ENCODE data around the gene SNCB. TPM values are rescaled to one million over a fixed set of nuclear protein-coding genes. Genes with fewer than 3 reads are reported as not detected.
A peak's percentile ranks its signal among the peaks of the same experiment; 100 is the strongest.

SNCB gene
- total and polyA plus RNA-seq, 7 experiments from 2014 or later = not detected

GRCh38 chr5:176618783-176619182, 11.6 kb downstream of the SNCB start:
- H3K4me1 ChIP-seq (ENCODE audit: control insufficient read depth in 2 of 2, insufficient read depth in 2 of 2, low read length in 2 of 2) = peaks cover 0 to 14% of the 10 kb centered on the region in 2 donors
- H3K9me3 Mint-ChIP-seq = peaks cover 0 to 2% (median 0%) of the 10 kb centered on the region in 11 donors
- H3K4me1 Mint-ChIP-seq = peaks cover 8 to 23% (median 14%) of the 10 kb centered on the region in 7 donors
- H3K4me3 Mint-ChIP-seq = peak overlapping the region; percentile 38 to 80 (median 60)
- peaks cover 4 to 8% of the 10 kb centered on the region in 2 donors for H3K27me3 ChIP-seq (ENCODE audit: control insufficient read depth in 2 of 2, insufficient read depth in 2 of 2, low read length in 2 of 2)
- CTCF ChIA-PET = interaction anchor here (1.0 kb wide), 1 partner anchor 42 kb away, joined by 3 read pairs; no protein-coding TSS in a partner anchor
- ATAC-seq (no peak), DNase-seq (no peak)
- H3K4me3 ChIP-seq (ENCODE audit: low read length) = no peak overlapping the region
- intact Hi-C loops (cut with micrococcal nuclease) = loop anchor here (1.0 to 2.0 kb wide), 5 partner anchors 8 to 889 kb away; partner anchors contain the start of genes GPRIN1 (in 1 of the 2) and TSPAN17 (in 1 of the 2)
- no peak overlapping the region for H3K27ac Mint-ChIP-seq
- H3K9me3 ChIP-seq (ENCODE audit: control insufficient read depth in 2 of 3, low read length in 3 of 3) = no peaks in the 10 kb centered on the region
- H3K36me3 ChIP-seq (ENCODE audit: control insufficient read depth in 2 of 3, insufficient read depth in 3 of 3, low read length in 3 of 3) = no peaks in the 10 kb centered on the region
- no peak overlapping the region for H3K27ac ChIP-seq (ENCODE audit: low read depth, low read length)
- H3K27me3 Mint-ChIP-seq = peaks cover 46 to 85% (median 51%) of the 10 kb centered on the region in 5 donors
- POLR2A ChIA-PET = no interaction called here
- peaks cover 0 to 10% (median 4%) of the 10 kb centered on the region in 5 donors for H3K36me3 Mint-ChIP-seq

- Mint-ChIP-seq H3K4me3 (peak overlapping the region in 1 of 10 donors; percentile 30), H3K9me3 (peaks cover 0 to 4% (median 0%) of the 10 kb centered on the region in 11 donors), H3K4me1 (peaks cover 8 to 23% (median 14%) of the 10 kb centered on the region in 7 donors), H3K27me3 (peaks cover 53 to 93% (median 60%) of the 10 kb centered on the region in 5 donors), H3K36me3 (peaks cover 0 to 14% (median 4%) of the 10 kb centered on the region in 5 donors), H3K27ac (no peak overlapping the region)
- Histone ChIP-seq H3K4me1 (ENCODE audit: control insufficient read depth in 2 of 2, insufficient read depth in 2 of 2, low read length in 2 of 2) (peaks cover 0 to 14% of the 10 kb centered on the region in 2 donors), H3K9me3 (ENCODE audit: control insufficient read depth in 2 of 3, low read length in 3 of 3) (no peaks in the 10 kb centered on the region), H3K4me3 (ENCODE audit: low read length) (no peak overlapping the region), H3K27me3 (ENCODE audit: control insufficient read depth in 2 of 2, insufficient read depth in 2 of 2, low read length in 2 of 2) (peaks cover 4 to 8% of the 10 kb centered on the region in 2 donors), H3K36me3 (ENCODE audit: control insufficient read depth in 2 of 3, insufficient read depth in 3 of 3, low read length in 3 of 3) (no peaks in the 10 kb centered on the region), H3K27ac (ENCODE audit: low read depth, low read length) (no peak overlapping the region)
- intact Hi-C loops (cut with micrococcal nuclease) = no loop called here
- ChIA-PET CTCF (no interaction called here), POLR2A (no interaction called here)
- DNase-seq (no peak), ATAC-seq (no peak)
These were observed 13.8 kb downstream of the SNCB start for GRCh38 chr5:176616511-176616910.

GRCh38 chr5:176614805-176615478, 15.4 kb downstream of the SNCB start:
- no peak for ATAC-seq
- Histone ChIP-seq H3K9me3 (ENCODE audit: control insufficient read depth in 2 of 3, low read length in 3 of 3) (no peaks in the 10 kb centered on the region), H3K4me3 (ENCODE audit: low read length) (no peak overlapping the region), H3K27ac (ENCODE audit: low read depth, low read length) (no peak overlapping the region), H3K36me3 (ENCODE audit: control insufficient read depth in 2 of 3, insufficient read depth in 3 of 3, low read length in 3 of 3) (no peaks in the 10 kb centered on the region), H3K4me1 (ENCODE audit: control insufficient read depth in 2 of 2, insufficient read depth in 2 of 2, low read length in 2 of 2) (peaks cover 3 to 12% of the 10 kb centered on the region in 2 donors), H3K27me3 (ENCODE audit: control insufficient read depth in 2 of 2, insufficient read depth in 2 of 2, low read length in 2 of 2) (peaks cover 7 to 11% of the 10 kb centered on the region in 2 donors)
- Mint-ChIP-seq H3K9me3 (peaks cover 0 to 5% (median 0%) of the 10 kb centered on the region in 11 donors), H3K4me3 (no peak overlapping the region), H3K36me3 (peaks cover 0 to 16% (median 0%) of the 10 kb centered on the region in 5 donors), H3K27me3 (peaks cover 47 to 83% (median 57%) of the 10 kb centered on the region in 5 donors), H3K27ac (no peak overlapping the region), H3K4me1 (peaks cover 0 to 23% (median 12%) of the 10 kb centered on the region in 7 donors)
- intact Hi-C loops (cut with micrococcal nuclease) = no loop called here
- POLR2A ChIA-PET = no interaction called here
- CTCF ChIA-PET = interaction anchor here (0.7 kb wide), 1 partner anchor 836 kb away, joined by 8 read pairs; no protein-coding TSS in a partner anchor
- no peak for DNase-seq

- no peak overlapping the region for H3K4me3 Mint-ChIP-seq
- ChIA-PET CTCF (no interaction called here), POLR2A (no interaction called here)
- no peaks in the 10 kb centered on the region for H3K9me3 ChIP-seq (ENCODE audit: control insufficient read depth in 2 of 3, low read length in 3 of 3)
- DNase-seq = no peak
- no peak overlapping the region for H3K27ac ChIP-seq (ENCODE audit: low read depth, low read length)
- H3K4me3 ChIP-seq (ENCODE audit: low read length) = no peak overlapping the region
- ATAC-seq = no peak
- H3K27me3 Mint-ChIP-seq = peaks cover 46 to 70% (median 53%) of the 10 kb centered on the region in 5 donors
- H3K27ac Mint-ChIP-seq = no peak overlapping the region
- peaks cover 0 to 14% (median 3%) of the 10 kb centered on the region in 5 donors for H3K36me3 Mint-ChIP-seq
- intact Hi-C loops (cut with micrococcal nuclease) = no loop called here
- peaks cover 0 to 7% (median 0%) of the 10 kb centered on the region in 11 donors for H3K9me3 Mint-ChIP-seq
- peaks cover 3 to 5% of the 10 kb centered on the region in 2 donors for H3K27me3 ChIP-seq (ENCODE audit: control insufficient read depth in 2 of 2, insufficient read depth in 2 of 2, low read length in 2 of 2)
- H3K36me3 ChIP-seq (ENCODE audit: control insufficient read depth in 2 of 3, insufficient read depth in 3 of 3, low read length in 3 of 3) = no peaks in the 10 kb centered on the region
- H3K4me1 Mint-ChIP-seq = peaks cover 4 to 17% (median 12%) of the 10 kb centered on the region in 7 donors
- H3K4me1 ChIP-seq (ENCODE audit: control insufficient read depth in 2 of 2, insufficient read depth in 2 of 2, low read length in 2 of 2) = peaks cover 3 to 4% of the 10 kb centered on the region in 2 donors
These were observed 17.5 kb downstream of the SNCB start for GRCh38 chr5:176612855-176613254.

- H3K36me3 Mint-ChIP-seq = peaks cover 0 to 9% (median 0%) of the 10 kb centered on the region in 5 donors
- peaks cover 3 to 4% of the 10 kb centered on the region in 2 donors for H3K4me1 ChIP-seq (ENCODE audit: control insufficient read depth in 2 of 2, insufficient read depth in 2 of 2, low read length in 2 of 2)
- H3K36me3 ChIP-seq (ENCODE audit: control insufficient read depth in 2 of 3, insufficient read depth in 3 of 3, low read length in 3 of 3) = no peaks in the 10 kb centered on the region
- POLR2A ChIA-PET = no interaction called here
- H3K27me3 Mint-ChIP-seq = peaks cover 37 to 65% (median 44%) of the 10 kb centered on the region in 5 donors
- H3K27ac ChIP-seq (ENCODE audit: low read depth, low read length) = no peak overlapping the region
- peak overlapping the region in 1 of 9 donors; percentile 12 for H3K27ac Mint-ChIP-seq
- H3K4me1 Mint-ChIP-seq = peaks cover 4 to 17% (median 12%) of the 10 kb centered on the region in 7 donors
- DNase-seq (no peak), ATAC-seq (no peak)
- H3K9me3 Mint-ChIP-seq = peaks cover 0 to 7% (median 0%) of the 10 kb centered on the region in 11 donors
- intact Hi-C loops (cut with micrococcal nuclease) = no loop called here
- H3K27me3 ChIP-seq (ENCODE audit: control insufficient read depth in 2 of 2, insufficient read depth in 2 of 2, low read length in 2 of 2) = peaks cover 3 to 5% of the 10 kb centered on the region in 2 donors
- CTCF ChIA-PET = no interaction called here
- no peaks in the 10 kb centered on the region for H3K9me3 ChIP-seq (ENCODE audit: control insufficient read depth in 2 of 3, low read length in 3 of 3)
- H3K4me3 Mint-ChIP-seq = peak overlapping the region in 3 of 10 donors; percentile 15 to 73 (median 26)
- no peak overlapping the region for H3K4me3 ChIP-seq (ENCODE audit: low read length)
These were observed 18.3 kb downstream of the SNCB start for GRCh38 chr5:176612008-176612407.

- H3K36me3 ChIP-seq (ENCODE audit: control insufficient read depth in 2 of 3, insufficient read depth in 3 of 3, low read length in 3 of 3) = no peaks in the 10 kb centered on the region
- peaks cover 3 to 5% of the 10 kb centered on the region in 2 donors for H3K27me3 ChIP-seq (ENCODE audit: control insufficient read depth in 2 of 2, insufficient read depth in 2 of 2, low read length in 2 of 2)
- peak overlapping the region in 2 of 9 donors; percentile 12 to 26 for H3K27ac Mint-ChIP-seq
- CTCF ChIA-PET = interaction anchor here (0.6 kb wide), 1 partner anchor 743 kb away, joined by 3 read pairs; no protein-coding TSS in a partner anchor
- H3K4me1 Mint-ChIP-seq = peaks cover 4 to 17% (median 12%) of the 10 kb centered on the region in 7 donors
- H3K4me1 ChIP-seq (ENCODE audit: control insufficient read depth in 2 of 2, insufficient read depth in 2 of 2, low read length in 2 of 2) = peaks cover 3 to 4% of the 10 kb centered on the region in 2 donors
- H3K27me3 Mint-ChIP-seq = peaks cover 31 to 59% (median 40%) of the 10 kb centered on the region in 5 donors
- no peak overlapping the region for H3K4me3 ChIP-seq (ENCODE audit: low read length)
- H3K9me3 Mint-ChIP-seq = peaks cover 0 to 7% (median 0%) of the 10 kb centered on the region in 11 donors
- DNase-seq (peak in 8 of 9 donors; percentile 24 to 69 (median 52)), ATAC-seq (no peak)
- POLR2A ChIA-PET = no interaction called here
- no peaks in the 10 kb centered on the region for H3K9me3 ChIP-seq (ENCODE audit: control insufficient read depth in 2 of 3, low read length in 3 of 3)
- H3K4me3 Mint-ChIP-seq = peak overlapping the region in 4 of 10 donors; percentile 22 to 73 (median 26)
- peaks cover 0 to 9% (median 0%) of the 10 kb centered on the region in 5 donors for H3K36me3 Mint-ChIP-seq
- H3K27ac ChIP-seq (ENCODE audit: low read depth, low read length) = no peak overlapping the region
- intact Hi-C loops (cut with micrococcal nuclease) = loop anchor here (2.0 kb wide), 1 partner anchor 35 kb away; the partner anchor contains the start of gene TSPAN17 (in 2 of the 2)
These were observed 18.9 kb downstream of the SNCB start for GRCh38 chr5:176611435-176611834.

Measured in naive thymus-derived CD4-positive, alpha-beta T cell (primary cell).